GM12892 (cell line): ENCODE measurements around the gene C2CD4D.

Source experiments
- POLR2A ChIP-seq: IDR thresholded peaks from 2 replicates; pipeline ENCODE4 v1.6.1; 2011; ENCODE audit warnings: low read depth, low read length, control low read depth
- POLR2AphosphoS5 ChIP-seq: IDR thresholded peaks from 2 replicates; pipeline ENCODE4 v1.6.1; 2011; ENCODE audit warnings: low read depth, low read length, control low read depth
- TAF1 ChIP-seq: IDR thresholded peaks from 2 replicates; pipeline ENCODE4 v1.6.1; 2011; ENCODE audit warnings: low read depth, mild to moderate bottlenecking, control low read depth, low read length, borderline replicate concordance

GRCh38 chr1:151867321-151867720, 27.7 kb upstream of the C2CD4D start:
- TF ChIP-seq POLR2A = no peak
- no peak for TF ChIP-seq POLR2AphosphoS5
- no peak for TF ChIP-seq TAF1
